HPDE6-E6E7 (cell line): ENCODE results near the gene BRD7.

ENCODE experiments used
- DNase-seq: peaks from one replicate; pipeline ENCODE4 v3.0.0; 2011; ENCODE audit warnings: missing footprints; ENCODE audit errors: extremely low spot score

Gene BRD7

GRCh38 chr16:50368410-50369132 lies at the start of gene BRD7:
BRD7 (minus strand) TSS chr16:50368988; CDS start chr16:50368774, 214 bp downstream.
- peak; percentile 66 for DNase-seq

DNA sequence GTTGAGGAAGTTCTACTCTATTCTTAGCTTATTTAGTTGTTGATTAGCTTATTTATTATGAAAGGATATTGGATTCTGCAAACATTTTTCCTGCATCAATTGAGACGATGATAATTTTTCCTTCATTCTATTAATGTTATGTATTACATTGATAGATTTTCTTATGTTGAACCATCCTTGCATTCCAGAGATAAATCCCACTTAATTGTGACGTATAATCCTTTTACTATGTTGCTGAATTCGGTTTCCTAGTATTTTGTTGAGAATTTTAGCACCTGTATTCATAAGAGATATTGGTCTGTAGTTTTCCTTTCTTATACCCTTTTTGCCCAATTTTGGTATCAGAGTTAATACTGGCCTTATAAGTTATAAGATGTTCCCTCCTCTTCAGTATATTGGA lies 47.6 kb upstream of the BRD7 start:
- DNase-seq = no peak

DNA sequence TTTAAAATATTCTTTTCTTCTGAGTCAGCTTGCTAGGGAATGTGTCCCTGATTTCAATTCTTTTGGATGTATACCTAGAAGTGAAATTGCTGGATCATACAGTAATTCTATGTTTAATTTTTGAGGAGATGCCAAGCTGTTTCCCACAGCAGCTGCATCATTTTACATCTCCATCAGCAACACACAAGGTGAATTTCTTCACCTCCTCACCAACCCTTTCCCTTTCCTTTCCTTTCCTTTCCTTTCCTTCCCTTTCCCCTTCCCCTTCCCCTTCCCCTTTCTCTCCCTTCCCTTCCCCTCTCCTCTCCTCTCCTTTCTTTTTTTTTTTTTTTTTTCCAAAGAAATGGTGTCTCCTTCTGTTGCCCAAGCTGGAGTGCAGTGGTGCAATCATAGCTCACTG lies 45.4 kb upstream of the BRD7 start:
- DNase-seq = no peak

DNA sequence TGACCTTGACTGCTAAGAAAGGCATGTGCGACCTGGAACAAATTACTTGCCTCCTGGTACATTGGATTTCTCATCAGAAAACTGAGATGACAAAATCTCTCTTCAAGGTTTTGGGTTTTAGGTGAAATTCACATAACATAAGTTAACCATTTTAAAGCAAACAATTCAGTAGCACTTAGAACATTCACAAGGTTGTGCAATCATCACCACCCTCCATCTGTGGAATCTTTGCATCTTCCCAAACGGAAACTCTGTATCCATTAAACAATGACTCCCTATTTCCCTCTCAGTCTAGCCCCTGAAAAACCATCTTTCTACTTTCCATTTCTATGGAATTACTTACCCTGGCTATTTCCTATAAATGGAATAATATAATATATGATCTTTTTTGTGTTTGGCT lies 42.2 kb upstream of the BRD7 start:
- DNase-seq = no peak

DNA sequence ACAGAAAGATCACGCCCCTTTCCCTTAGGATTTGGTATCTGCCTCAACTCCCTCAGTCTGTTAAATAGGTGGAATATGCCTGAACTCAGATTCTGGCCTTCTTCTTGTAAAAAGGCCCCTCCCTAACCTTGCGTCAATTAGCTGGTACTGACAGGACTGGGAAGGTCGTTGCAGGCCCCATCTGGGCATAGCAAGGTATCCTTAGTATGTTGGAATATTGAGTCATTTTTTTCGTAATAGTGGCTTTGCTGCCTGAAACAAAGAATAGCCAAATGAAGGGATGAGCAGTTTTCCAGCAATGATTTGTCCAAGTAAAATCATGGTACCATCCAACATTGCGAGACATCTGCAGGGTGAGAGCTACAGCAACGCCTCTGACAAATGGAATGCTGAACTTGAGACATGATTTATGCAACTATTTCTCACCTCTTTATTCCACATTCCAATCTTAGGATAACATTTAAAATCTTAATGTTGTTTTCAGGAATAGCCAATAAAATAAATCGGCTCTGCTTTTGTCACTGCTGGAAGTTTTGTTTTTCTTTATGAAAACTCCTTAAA lies 39.3 kb upstream of the BRD7 start:
- no peak for DNase-seq

GRCh38 chr16:50407351-50407750 lies 38.6 kb upstream of the BRD7 start:
- no peak for DNase-seq

DNA sequence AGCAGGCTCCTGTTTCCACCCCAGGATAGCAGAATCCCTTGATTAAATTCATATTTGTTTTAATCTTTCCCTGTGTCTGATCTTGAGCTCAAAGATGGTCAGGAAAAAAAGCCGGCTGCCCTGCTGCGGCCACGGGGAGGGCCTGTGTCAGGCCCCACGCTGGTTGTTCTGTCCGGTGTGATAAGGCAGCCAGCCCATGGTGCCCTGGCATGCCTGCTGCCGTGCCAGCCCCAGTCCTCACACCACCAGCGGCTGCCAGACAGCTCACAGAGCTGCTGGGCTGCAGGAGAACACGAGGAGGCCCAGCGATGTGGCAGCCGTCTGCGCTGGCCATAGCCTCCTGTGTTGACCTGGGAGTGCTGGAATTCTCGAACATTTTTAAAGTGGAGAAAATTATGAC lies 34.7 kb upstream of the BRD7 start:
- DNase-seq = no peak

GRCh38 chr16:50402298-50402895 lies 33.6 kb upstream of the BRD7 start:
- no peak for DNase-seq

GRCh38 chr16:50401355-50401754 lies 32.6 kb upstream of the BRD7 start:
- no peak for DNase-seq

DNA sequence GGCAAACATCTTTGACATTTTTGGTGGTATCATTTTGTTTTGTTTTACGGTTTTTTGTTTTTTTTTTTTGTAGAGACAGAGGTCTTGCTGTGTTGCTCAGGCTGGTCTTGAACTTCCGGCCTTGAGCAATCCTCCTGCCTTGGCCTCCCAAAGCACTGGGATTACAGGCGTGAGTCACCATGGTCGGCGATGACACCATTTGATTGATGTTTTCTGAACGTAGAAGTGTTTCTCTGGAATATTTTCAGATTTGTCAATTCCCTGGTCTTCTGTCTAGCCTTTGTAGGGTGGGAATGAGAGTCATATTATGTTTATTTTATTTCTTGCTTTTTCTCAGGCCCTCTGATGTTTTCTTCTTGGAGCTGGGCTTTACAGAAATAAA lies 32.2 kb upstream of the BRD7 start:
- no peak for DNase-seq

DNA sequence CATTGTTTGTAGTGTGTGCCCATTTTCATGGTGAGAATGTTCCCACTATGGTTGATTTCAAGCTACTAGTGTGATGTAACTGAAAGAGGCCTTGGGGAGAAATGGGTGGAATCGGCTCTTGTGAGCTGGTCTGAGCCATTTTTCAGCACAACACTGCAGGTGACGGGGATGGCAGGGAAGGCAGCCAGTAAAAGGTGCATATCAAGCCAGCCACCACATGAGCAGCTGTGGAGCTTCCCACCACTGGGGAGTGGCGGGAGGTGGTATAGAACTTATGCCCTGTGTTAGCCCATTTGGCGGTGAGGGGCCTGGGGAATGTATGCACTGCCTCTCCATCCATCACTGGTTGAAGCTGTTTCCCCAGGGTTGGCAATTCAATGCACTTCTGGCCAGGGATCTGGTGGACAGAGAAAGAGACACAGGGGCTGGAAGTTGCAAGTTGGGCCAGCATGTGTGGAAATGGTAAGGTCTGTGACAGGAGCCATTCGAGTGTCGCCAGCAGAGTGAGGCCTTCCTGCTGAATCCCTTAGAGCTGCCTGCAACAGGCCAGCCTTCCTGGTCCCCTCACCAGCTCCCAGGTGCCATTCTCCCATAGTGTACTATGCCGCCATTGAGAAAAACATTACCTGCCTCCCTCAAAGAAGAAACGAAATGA lies 31.7 kb upstream of the BRD7 start:
- DNase-seq = no peak

- no peak for DNase-seq
These were observed 30.6 kb upstream of the BRD7 start for GRCh38 chr16:50399411-50399810.

DNA sequence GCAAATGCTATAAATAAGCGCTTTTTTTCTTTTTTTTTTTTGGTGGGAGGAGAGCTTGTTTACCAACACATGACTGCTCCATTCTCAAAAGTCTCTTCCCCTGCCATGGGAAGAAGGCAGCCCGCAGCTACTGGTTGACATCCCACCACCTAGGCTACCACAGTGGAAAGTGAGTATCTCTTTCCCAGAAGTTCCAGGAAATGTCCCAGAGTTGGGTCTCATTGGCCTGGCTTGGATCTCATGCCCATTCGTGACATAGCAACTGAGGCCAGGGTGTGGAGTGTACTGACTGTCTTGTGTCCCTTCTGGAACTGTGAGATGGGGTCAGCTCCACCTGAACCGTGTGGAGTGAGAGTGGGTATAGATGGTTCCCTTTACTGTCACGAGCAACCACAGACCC lies 29.5 kb upstream of the BRD7 start:
- no peak for DNase-seq

DNA sequence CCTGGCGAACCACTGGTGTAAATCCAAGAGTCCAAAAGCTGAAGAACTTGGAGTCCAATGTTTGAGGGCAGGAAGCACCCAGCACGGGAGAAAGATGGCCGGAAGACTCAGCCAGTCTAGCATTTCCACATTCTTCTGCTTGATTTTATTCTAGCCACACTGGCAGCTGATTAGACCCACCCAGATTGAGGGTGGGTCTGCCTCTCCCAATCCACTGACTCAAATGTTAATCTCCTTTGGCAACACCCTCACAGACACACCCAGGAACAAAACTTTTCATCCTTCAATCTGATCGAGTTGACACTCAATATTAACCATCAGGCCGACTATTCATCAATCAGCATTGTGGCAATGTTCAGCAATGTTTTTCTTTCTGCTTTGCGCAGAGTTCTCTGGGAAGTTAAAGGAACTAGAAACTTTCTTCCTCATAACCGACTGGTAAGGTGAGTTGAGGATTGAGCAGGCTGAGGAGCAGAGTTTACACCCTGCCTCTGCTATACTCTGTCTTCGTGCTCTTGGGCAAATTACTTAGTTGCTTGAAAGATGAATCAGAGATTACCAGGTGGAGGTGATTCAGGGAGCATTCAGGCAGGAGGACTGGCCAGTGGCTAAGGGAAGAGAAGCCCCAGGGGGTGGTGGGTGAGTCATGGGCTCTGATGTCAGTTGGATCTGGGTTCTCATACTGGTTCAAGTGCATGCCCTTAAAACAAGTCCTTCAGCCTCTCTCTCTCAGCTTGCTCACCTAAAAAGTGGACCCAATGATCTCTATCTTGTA lies 28.2 kb upstream of the BRD7 start:
- peak; percentile 99 for DNase-seq

- no peak for DNase-seq
These were observed 27.2 kb upstream of the BRD7 start for GRCh38 chr16:50395763-50396710.

GRCh38 chr16:50393858-50394802 lies 25.3 kb upstream of the BRD7 start:
- no peak for DNase-seq

DNA sequence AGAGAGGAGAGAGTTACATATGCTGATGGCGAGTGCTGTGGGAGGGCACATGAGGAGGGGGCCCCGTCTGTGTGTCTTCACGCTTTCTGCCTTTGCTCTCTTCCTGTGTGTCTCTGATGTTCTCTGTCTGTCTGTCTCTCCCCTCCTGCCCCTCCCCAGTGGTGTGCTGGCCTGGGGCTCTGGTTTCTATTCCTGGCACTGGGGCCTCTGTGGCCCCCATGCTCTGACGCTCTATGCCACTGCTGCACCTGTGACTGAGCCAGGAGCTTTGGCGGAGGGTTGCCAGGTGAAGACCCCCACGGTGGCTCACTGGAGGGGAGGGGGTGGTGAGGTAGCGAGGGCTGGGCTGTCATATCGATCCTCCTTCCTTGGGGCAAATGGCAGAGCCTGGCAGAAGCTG lies 24.6 kb upstream of the BRD7 start:
- DNase-seq = no peak

GRCh38 chr16:50390914-50391716 lies 22.3 kb upstream of the BRD7 start:
- no peak for DNase-seq

DNA sequence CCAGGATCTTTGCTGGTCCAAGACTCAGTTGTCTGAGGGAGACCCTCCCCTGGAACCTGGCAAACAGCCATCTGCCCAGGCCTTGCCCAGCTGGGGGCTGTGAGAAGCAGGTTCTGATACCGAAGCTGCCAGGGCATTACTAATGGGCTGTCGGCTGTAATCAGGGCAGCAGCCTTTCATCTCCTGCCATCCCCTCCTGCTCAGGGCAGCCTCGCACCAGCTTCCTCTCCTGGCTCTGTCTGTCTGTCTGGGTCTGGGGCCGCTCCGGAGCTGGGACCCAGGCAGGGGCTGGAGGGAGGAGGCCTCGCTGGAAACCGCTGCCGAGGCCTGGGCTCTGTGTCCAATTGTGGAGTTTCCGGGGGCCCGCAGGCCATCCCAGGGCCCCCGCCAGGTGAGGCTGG lies 21.6 kb upstream of the BRD7 start:
- DNase-seq = no peak
